HFF-Myc (cell line): ENCODE results near the gene STAG1.

Experiments used
- DNase-seq: peaks from one replicate; pipeline ENCODE4 v3.0.0-alpha.2; 2011; ENCODE audit warnings: low read depth; ENCODE audit errors: extremely low read depth
- H3K4me3 ChIP-seq: replicated peaks from 2 replicates; pipeline ENCODE4 v1.5.1; 2011; ENCODE audit warnings: low read depth, mild to moderate bottlenecking, control low read depth, low read length
- TF ChIP-seq, protein P1 (sequence below): IDR thresholded peaks from 2 replicates; pipeline ENCODE4 v1.5.1; 2012; ENCODE audit warnings: mild to moderate bottlenecking, low read depth, low read length, control low read depth; ENCODE audit errors: missing control alignments

The STAG1 gene

DNA sequence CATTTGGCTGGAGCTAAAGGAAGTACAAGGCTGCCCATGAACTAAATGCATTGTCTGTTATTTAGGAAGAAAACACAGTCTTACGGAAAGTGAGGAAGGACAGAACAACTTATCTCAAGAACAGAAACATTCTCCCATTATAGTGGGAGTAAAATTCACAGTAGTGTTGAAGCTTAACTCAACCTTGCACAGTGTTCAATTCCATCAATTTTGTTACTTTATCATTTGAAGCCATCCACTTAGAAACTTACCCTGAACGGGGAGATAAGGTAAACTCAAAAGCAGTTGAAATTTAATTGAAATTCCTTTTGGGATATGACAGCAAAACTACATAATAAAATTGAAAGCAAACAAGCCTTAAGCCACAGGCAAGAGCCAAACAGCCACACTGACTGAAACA lies 315.1 kb downstream of the STAG1 start:
- no peak for DNase-seq
- H3K4me3 ChIP-seq = no peak overlapping the region
- TF ChIP-seq, protein P1, sequence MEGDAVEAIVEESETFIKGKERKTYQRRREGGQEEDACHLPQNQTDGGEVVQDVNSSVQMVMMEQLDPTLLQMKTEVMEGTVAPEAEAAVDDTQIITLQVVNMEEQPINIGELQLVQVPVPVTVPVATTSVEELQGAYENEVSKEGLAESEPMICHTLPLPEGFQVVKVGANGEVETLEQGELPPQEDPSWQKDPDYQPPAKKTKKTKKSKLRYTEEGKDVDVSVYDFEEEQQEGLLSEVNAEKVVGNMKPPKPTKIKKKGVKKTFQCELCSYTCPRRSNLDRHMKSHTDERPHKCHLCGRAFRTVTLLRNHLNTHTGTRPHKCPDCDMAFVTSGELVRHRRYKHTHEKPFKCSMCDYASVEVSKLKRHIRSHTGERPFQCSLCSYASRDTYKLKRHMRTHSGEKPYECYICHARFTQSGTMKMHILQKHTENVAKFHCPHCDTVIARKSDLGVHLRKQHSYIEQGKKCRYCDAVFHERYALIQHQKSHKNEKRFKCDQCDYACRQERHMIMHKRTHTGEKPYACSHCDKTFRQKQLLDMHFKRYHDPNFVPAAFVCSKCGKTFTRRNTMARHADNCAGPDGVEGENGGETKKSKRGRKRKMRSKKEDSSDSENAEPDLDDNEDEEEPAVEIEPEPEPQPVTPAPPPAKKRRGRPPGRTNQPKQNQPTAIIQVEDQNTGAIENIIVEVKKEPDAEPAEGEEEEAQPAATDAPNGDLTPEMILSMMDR = no peak

DNA sequence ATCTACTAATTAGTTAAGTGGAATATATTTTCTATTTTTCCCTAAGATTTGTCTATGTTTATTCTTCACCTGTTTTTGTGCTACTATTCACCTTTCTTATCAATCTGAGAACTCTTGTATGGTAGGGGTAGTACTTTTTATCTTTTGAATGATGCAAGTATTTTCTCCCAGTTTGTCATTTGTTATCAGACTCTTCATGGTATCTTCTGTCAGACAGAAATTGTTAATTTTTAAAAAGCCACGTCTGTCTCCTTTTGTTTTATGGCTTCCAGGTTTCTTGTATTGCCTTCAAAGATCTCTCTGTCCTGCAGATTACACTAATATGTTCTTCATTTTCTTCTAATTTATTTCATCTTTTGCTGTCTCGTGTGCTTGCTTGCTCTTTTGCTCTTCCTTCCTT lies 317.7 kb downstream of the STAG1 start:
- DNase-seq = no peak
- TF ChIP-seq, protein P1 = no peak
- no peak overlapping the region for H3K4me3 ChIP-seq

DNA sequence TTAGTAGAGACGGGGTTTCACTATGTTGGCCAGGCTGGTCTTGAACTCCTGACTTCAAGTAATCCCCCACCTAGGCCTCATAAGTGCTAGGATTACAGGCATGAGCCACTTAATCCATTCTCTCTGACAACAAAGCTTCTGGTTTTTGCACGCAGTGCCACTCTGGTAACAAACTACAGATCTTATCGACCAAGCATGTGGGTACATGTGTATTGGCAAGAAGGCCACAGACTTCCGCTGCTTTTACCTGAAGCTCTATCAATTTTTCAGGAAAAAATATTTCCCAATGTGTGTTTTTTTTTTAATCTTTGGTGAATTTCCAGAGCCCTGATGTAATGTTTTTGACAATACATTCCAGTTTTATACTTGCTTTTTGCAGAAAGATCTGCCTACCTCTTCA lies 319.5 kb downstream of the STAG1 start:
- TF ChIP-seq, protein P1 = no peak
- H3K4me3 ChIP-seq = no peak overlapping the region
- DNase-seq = no peak

DNA sequence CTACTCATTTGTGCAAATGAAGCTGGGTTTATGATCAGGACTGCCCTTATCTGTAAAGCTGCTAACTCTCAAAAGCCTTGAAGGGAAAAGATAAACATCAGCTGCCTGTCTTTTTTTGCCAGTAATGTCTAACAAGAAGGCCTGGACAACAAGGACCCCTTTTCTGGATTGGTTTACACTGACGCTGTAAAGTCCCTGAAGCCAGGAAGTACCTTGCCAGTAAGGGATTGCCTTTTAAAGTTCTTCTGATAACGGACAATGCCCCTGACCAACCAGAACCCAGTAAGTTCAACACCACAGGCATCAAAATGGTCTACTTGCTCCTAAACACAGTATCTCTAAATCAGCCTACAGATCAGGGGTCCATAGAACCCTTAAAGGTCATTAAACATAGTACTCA lies 324.0 kb downstream of the STAG1 start:
- H3K4me3 ChIP-seq = no peak overlapping the region
- TF ChIP-seq, protein P1 = no peak
- DNase-seq = no peak

DNA sequence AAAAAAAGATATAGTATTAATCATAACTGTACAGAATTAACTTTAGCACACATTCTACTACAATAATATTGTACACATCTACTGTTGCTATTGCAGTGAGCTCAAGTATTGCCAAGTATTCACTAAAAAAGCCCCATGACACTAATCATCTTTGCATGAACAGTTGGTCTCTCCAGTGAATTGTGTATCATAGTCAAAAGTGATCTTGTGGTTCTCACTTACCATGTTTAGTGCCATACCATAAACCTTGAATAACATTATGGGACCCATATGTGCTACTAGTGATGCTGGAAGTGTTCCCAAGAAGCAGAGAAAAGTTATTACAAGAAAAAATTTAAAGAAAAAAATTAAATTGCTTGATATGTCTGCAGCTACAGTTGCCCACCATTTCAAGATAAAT lies 324.9 kb downstream of the STAG1 start:
- no peak overlapping the region for H3K4me3 ChIP-seq
- TF ChIP-seq, protein P1 = no peak
- no peak for DNase-seq

DNA sequence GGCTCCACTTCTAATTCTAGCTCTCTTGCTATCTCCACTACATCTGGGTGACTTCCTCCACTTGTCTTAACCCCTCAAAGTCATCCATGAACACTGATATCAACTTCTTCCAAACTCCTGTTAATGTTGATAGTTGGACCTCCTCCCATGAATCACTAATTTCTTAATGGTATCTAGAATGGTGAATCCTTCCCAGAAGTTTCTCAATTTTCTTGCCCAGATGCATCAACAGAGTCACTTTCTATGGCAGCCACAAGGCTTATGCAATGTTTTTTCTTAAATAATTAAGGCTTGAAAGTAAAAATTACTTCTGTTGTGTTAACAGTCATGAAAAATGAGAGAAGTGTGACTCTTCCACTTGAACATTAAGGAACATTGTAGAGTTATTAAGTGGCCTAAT lies 337.7 kb downstream of the STAG1 start:
- TF ChIP-seq, protein P1 = no peak
- DNase-seq = no peak
- H3K4me3 ChIP-seq = no peak overlapping the region

DNA sequence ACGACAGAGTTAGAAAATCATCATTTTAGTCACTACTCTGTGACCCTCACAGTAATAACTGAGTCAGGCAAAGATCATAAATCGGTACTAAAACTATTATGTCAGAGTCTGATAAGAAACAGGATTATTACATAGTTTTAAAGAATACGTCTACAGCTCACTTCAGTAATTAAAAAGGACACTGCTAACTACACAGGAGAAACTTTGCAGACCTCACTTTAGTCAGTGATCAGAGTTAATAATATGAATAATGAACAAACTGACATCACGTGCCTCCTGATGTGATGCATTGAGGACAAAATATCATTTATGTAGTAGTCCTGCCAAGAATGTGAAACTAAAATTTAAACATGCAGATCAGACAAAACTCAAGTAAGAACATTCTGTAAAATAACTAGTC lies 339.9 kb downstream of the STAG1 start:
- TF ChIP-seq, protein P1 = no peak
- H3K4me3 ChIP-seq = no peak overlapping the region
- no peak for DNase-seq
